HG03432 (cell line): ENCODE measurements around the gene SPAG9.

Source experiments
- ATAC-seq: cut with Tn5 transposase; IDR thresholded peaks from one replicate; pipeline ENCODE4 v1.9.1; 2021; ENCODE audit warnings: mild to moderate bottlenecking, moderate library complexity; ENCODE audit not compliant: unreplicated experiment

Gene SPAG9

DNA sequence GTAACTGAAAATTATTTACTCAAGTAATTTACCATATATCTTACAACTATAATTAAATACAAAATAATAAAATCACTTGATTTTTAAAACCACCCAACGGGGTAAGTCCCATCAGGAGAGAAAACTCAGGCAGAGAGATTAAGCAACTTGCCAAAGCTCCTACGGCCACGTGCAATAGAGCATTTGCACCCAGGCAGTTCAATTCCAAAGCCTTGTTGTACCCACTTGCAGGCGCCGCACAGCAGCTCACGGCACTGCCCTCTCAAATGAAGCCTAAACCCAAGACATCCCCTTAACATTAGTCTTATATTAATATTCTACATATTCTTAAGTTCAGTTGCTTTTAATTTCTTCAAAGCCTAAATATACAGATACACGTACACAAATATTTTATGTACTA is 75.7 kb downstream of the SPAG9 start:
- ATAC-seq = no peak

DNA sequence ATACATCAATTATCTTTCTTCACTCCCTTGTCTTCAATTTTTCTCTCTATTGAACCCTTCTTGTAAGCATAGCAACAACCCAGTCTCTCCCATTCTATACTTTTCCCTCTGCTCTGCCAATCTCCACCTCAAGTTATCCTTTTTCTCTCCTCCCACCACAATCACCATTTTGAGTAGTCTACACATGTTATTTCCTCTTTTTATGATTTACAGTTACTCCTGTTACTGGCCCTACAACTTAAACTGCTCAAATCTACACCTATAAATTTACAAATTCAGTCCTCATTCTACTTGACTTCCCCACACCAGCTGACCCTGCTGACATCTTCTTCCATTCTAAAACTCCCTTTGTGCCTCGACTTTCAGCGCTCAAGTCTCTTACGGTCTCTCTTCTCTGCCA is 84.6 kb downstream of the SPAG9 start:
- no peak for ATAC-seq

DNA sequence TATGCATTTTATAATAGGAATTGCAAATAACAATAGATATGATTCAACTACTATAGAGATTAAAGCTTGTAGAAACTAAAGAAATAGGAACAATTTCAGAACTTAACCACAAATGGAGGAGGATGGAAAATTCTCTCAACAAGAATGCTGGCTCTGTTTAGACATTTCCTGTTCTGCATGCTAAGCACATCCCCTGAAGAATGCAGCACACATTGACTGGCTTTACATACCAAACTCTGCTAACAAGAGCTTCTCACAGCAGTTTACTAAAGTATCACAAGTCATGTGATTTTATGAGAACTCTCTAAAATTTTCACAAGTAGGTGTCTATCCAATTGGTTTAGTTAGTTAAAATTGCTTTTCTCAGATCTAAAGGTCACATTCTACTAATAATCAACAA is 85.2 kb downstream of the SPAG9 start:
- no peak for ATAC-seq

DNA sequence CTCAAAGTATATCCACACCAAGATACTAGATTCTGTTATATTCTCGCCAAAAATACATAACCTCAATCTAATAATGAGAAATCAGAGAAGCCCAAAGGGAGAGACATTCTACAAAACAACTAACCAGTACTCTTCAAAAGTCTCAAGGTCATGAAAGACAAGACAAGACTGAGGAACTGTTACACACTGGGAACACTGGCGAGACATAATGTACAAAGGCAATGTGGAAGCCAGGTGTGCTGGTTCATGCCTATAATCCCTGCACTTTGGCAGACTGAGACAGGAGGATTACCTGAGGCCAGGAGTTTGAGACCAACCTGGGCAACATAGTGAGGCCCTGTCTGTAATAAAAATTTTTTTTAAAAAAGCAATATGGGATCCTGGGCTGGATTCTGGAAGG is 85.9 kb downstream of the SPAG9 start:
- ATAC-seq = no peak

DNA sequence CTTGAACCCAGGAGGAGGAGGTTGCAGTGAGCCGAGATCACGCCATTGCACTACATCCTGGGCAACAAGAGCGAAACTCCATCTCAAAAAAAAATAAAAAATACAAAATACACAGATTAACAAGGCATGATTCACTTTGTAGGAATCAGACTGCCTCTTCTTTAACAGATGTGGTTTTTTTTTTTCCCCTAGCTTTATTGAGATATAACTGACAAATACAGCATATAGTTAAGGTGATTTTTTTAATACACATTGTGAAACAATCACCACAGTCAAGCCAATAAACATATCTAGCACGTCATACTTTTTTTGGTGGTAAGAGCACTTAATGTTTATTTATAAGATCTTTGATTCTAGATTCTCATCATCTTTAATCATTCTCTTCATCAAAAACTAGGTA is 87.8 kb downstream of the SPAG9 start:
- no peak for ATAC-seq

DNA sequence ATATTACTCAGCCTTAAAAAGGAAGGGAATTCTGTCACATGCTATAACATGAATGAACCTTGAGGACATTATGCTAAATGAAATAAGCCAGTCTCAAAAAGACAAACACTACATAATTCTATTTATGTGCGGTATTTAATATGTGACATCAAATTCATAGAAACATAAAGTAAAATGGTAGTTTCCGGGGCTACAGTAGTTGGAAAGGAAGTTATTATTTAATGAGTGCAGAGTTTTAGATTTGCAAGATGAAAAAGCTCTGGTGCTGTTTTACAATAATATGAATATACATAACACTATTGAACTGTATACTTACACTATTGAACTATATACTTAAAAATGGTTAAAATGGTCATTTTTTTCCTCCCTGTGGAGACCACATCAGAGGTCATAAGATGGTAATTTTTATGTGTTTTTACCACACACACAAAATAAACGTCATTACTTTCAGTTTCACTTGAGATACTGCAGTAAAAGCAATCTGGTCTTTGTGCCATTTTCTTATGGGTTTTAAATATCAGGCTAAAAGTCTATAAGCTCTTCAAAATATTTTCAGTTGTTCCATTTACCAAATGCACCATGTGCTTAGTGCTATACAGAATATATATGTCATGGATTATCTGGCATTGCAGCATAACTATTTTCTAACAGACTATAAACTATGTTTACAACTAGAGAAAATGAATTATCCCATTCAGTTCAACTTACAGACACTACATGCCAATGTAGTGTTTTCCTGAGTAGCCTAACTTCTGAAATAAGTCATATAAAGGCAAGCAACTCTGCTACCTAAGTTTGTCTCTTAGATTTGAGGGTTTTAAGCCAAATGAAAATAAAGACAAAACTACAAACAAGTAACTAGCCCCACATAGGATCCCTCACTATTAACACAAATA is 90.9 kb downstream of the SPAG9 start:
- ATAC-seq = peak; percentile 51

DNA sequence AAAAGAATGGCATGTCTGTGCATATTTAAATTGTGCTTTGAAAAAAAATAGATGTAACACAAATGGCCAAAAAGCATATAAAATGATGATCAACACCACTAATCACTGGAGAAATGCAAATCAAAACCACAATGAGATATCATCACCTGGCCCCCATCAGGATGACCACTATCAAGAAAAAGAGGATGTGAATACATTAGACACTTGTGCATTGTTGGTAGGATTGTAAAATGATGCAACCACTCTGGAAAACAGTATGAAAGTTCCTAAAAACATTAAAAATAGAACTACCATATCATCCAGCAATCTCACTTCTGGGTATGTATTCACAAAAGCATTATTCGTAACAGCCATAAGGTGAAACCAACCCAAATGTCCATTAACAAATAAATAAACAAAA is 91.5 kb downstream of the SPAG9 start:
- ATAC-seq = no peak

DNA sequence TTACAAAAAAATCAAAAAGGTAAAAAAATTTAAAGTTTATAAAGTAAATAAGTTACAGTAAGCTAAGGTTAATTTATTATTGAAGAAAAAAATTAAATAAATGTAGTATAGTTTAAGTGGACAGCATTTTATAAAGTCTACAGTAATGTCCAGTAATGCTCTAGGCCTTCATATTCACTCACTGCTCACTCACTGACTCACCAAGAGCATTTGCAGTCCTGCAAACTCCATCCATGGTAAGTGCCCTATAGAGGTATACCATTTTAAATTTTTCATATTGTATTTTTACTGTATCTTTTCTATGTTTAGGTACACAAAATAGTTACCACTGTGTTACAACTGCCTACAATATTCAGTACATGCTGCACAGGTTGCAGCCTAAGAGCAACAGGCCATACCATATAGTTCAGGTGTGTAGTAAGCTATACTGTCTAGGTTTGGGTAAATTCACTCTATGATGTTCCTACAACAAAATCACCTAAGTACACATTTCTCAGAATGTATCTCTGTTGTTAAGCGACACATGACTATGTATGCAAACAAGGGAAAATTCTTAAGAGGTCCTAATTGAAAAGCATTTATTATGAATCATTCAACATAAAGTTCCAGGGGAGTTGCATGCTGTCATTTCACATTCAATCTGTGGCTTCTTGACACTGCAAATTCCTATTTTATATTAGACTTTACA is 92.3 kb downstream of the SPAG9 start:
- ATAC-seq = no peak

DNA sequence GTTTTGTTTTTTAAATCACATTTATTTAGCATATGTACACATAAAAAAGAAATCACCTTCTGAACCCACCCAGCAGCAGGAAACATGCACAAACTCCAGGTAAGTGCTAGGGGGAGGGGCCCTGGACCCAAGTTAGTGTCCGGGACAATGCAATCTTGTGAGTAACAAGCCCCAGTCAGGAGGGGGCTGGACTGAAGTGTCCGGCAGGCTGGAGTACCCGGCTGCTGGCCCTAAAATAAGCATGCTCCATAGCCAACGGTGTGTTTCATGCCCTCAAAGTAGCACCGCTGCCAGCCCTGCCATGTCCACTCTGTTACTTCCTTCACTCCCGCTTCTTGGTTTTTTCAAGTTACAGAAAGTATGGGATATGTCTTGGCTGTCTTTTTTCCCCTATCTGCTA is 102.1 kb downstream of the SPAG9 start:
- ATAC-seq = no peak

DNA sequence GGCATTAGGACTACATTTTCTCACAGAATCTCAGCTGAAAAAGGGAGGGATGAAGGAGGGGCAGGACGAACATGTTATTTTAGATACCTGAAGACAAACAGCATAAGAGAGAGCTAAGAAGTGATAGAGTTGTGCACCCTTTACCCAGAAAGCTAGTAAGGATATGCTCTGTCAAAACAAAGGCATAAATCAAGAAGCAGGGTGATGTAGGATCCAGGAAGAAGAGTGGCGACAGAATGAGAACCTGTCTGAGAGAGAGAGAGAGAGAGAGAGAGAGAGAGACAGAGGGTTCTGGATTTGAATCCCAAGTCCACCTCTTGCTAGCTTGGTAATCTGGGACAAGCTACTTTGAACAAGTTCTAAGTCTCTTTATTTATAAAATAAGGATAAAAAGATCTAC is 103.4 kb downstream of the SPAG9 start:
- no peak for ATAC-seq

DNA sequence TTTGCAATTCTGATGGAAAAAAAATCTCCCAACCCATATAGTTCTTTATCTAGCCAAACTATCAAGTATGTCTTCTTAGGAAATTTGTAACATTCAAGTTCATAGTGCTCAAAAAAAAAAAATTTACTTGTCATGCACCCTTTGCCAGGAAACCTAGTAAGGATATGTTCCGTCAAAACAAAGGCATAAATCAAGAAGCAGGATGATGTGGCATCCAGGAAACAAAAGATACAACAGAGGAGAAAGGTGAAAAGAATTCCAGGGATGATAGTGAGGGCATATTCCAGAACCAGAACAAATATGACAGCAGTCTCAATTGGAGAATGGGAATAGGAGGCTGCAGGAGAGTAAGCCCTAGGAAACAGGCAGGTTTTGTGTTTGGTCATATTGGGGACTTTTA is 104.6 kb downstream of the SPAG9 start:
- ATAC-seq = no peak

DNA sequence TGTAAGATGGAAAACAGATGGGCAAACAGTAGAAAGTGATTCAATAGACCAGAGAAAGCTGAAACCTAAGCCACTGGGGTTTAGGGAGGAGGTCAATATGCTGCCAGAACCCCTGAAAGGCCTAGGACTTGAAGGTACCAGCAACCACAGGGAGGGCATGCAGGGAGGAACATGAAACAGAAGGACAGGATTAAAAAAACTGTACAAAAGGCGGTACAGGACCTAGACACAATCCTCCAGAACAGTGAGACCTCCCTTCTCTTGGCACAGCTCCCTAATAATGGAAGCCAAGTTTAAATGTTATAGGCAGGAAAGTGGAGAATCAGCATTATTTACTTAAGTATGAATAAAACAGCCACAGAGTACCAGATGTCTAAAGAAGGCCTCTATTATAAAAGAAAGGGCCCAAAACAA is 105.5 kb downstream of the SPAG9 start:
- ATAC-seq = no peak

DNA sequence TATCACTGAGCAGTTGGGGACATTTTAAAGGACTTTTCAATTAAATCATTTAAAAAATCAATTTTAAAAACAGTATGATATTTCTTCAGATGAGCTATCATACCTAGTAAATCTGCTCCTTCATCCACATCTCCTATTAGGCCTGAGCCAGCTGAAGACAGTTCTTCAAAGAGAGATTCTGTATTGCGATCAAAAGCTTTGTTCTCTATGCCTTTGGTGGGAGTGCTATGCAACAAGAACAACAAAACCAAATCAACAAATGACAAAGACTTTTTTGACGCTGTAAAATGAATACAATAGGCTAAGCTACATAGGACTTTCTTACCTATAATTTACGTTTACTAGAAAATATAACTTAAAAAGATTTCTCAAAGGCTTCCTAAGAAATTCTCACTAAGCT is 106.5 kb downstream of the SPAG9 start:
- no peak for ATAC-seq

DNA sequence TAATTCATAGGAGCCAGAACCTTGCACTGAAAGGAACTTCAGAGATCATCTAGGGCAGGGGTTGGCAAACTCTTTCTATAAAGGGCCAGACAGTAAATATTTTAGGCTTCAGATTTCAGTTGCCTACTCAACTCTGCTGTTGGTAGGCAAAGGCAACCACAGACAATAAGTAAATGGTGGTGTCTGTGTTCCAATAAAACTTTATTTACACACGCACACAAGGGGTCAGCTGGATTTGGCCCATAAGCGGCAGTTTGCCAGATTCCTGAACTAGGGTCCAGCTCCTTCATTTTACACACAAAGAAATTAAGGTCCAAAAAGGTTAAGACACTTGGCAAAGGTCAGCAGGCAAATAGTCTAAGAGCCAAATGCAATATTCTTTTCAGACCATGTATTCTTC is 107.3 kb downstream of the SPAG9 start:
- no peak for ATAC-seq

DNA sequence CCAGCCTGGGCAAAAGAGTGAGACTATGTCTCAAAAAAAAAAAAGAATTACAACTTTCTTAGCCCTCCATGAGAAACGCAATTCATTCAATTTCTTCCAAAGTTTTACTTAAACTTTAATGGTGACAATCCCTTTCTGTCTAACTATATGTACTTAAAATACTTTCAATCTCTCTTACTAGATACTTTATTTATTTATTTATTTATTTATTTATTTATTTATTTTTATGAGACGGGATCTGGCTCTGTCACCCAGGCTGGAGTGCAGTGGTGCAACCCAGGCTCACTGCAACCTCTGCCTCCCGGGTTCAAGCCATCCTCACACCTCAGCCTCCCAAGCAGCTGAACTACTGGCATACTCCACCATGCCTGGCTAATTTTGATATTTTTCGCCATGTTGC is 108.1 kb downstream of the SPAG9 start:
- no peak for ATAC-seq

DNA sequence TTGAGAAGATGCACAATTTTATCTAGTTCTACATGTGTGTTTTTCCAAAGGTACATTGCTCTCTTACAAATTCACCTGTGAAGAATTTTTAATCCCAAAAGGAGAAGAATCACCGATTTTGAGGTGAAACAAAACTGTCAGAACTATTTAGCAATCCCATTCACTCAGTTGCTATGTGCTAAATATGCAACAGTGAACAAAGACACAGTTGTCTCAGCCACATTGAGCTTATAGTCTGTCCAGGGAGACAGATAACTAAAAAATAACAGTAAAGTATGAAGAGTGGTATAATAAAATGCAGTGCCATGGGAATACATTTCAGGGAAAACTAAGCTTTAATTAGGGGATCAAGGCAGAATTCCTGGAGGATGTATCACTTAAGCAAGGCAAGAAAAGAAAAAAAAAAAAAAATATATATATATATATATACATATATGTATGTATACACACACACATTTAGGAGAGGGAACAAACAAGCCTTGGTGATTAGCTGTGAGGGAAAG is 110.4 kb downstream of the SPAG9 start:
- no peak for ATAC-seq

DNA sequence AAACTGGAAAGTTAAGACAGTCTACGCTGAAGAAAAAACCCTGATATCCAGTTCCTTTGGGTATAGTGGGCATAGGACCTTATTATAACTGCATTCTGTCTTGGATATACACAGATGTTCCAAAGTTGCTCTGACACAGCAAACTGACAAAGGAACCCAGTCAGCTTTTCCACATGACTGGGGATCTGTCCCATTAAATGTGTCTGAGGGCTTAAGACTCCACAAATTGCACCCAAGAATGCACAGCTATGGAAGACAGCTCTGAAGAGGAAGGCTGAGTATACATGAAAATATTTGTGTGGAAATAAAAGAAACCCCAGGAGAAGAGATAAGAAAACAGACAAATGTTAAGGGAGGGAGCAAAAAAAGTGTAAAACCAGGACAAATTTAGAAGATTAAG is 114.1 kb downstream of the SPAG9 start:
- no peak for ATAC-seq

DNA sequence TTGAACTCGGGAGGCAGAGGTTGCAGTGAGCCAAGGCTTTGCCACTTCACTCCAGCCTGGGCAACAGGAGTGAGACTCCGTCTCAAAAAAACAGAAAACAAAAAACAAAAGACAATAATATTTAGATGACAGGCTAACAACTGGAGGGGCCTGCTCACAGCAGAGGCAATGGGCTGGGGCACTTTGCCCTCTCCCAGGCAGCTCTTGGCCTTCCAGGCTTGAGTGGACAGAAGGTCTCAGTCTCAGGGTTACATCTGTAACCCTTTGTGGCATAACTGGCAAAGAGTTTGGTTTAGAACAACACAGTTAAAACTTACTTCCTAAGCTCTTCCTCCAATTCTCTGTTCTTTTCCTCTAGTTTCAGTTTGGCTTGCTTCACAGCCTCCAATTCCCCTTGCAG is 114.9 kb downstream of the SPAG9 start:
- ATAC-seq = no peak

DNA sequence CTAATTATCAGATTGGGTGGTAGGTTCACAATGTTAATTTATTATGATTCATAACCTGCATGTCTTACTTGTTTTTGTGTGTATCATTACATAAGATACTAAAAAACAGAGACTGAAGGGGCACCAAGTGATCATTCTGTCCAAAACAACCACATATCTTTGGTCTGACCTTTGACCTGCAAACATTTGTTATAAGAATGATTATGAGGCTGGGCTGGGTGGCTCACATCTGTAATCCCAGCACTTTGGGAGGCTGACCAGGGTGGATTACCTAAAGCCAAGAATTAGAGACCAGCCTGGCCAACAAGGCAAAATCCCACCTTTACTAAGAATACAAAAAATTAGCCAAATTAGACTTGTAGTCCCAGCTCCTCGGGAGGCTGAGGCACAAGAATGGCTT is 116.4 kb downstream of the SPAG9 start:
- no peak for ATAC-seq

DNA sequence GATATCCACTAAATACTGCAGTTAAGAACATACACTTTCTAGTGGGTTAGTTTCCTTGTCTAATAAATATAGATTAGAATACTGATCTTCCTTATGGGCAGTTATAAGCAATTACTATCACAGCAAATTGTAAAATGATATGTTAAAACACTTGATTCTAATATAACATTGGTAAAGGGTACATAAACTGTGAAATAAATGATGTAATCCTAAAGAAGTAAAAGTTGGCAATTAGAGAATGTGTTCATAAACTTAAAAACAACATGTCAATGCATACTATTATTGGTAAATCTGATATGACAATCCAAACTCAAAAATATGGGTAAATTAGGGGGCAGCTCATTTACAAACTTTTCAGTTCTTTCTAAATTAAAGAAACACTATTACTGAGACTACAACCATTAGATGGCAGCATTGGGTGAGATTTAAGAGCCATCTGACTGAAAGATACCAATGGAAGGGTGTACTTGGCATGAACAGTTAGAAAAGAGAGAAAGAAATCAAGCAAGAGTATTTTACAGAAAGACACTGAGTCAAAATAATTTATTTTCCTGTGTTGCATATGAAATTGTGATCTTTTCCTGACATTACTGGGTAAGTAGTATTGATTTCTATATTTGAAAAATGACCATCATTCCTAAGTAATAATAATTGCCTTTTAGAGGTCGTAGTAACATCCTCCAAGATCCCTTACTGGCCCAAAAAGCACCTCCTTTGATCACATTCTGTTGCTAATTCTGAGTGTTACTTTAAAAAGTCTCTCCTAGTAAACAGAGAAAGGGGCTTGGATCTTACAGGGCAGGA is 119.6 kb downstream of the SPAG9 start:
- no peak for ATAC-seq

DNA sequence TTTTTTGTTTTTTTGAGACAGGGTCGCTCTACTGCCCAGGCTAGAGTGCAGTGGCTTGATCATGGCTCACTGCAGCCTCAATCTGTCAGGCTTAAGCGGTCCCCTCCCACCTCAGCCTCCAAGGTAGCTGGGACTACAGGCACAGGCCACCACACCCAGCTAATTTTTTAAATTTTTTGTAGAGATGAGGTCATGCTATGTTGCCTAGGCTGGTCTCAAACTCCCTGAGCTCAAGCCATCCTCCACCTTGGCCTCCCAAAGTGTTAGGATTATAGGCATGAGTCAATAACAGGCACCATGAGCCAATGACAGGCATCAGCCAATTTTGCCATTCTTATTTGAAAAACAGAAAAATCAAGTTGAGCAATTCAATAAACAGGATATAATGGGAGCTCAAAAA is 125.0 kb downstream of the SPAG9 start:
- ATAC-seq = no peak
